ENCODE data around the gene MAP4K5. TPM values are rescaled to one million over a fixed set of nuclear protein-coding genes. Genes with fewer than 3 reads are reported as not detected.

The MAP4K5 gene
- total RNA-seq, 1 experiment from 2014 or later, result 94.4 TPM

- DNase-seq (ENCODE audit: low read depth), result peak; percentile 55
These were observed 132.9 kb downstream of the MAP4K5 start for GRCh38 chr14:50399251-50400032.

GRCh38 chr14:50398189-50398580, 134.2 kb downstream of the MAP4K5 start:
- no peak for DNase-seq (ENCODE audit: low read depth)

- peak; percentile 55 for DNase-seq (ENCODE audit: low read depth)
These were observed 134.8 kb downstream of the MAP4K5 start for GRCh38 chr14:50397390-50398188.

- peak; percentile 86 for DNase-seq (ENCODE audit: low read depth)
These were observed 135.6 kb downstream of the MAP4K5 start, which contains the start of gene CDKL1 for GRCh38 chr14:50396631-50397389. TSS of gene CDKL1 (minus strand) at chr14:50396881. CDS start at chr14:50395868, 1,013 bp downstream.

GRCh38 chr14:50395448-50395847, 136.9 kb downstream of the MAP4K5 start:
- no peak for DNase-seq (ENCODE audit: low read depth)

GRCh38 chr14:50394713-50395112, 137.7 kb downstream of the MAP4K5 start:
- no peak for DNase-seq (ENCODE audit: low read depth)

- no peak for DNase-seq (ENCODE audit: low read depth)
These were observed 142.5 kb downstream of the MAP4K5 start for GRCh38 chr14:50389668-50390441.

GRCh38 chr14:50388256-50388931, 144.0 kb downstream of the MAP4K5 start:
- no peak for DNase-seq (ENCODE audit: low read depth)

GRCh38 chr14:50387548-50387947, 144.8 kb downstream of the MAP4K5 start:
- DNase-seq (ENCODE audit: low read depth), result no peak

- no peak for DNase-seq (ENCODE audit: low read depth)
These were observed 148.6 kb downstream of the MAP4K5 start for GRCh38 chr14:50383618-50384225.

GRCh38 chr14:50381823-50382287, 150.5 kb downstream of the MAP4K5 start:
- DNase-seq (ENCODE audit: low read depth), result no peak

GRCh38 chr14:50381008-50381407, 151.4 kb downstream of the MAP4K5 start:
- no peak for DNase-seq (ENCODE audit: low read depth)

GRCh38 chr14:50380455-50380854, 151.9 kb downstream of the MAP4K5 start:
- no peak for DNase-seq (ENCODE audit: low read depth)

- DNase-seq (ENCODE audit: low read depth), result no peak
These were observed 152.8 kb downstream of the MAP4K5 start for GRCh38 chr14:50379563-50379962.

GRCh38 chr14:50377550-50378085, 154.8 kb downstream of the MAP4K5 start:
- DNase-seq (ENCODE audit: low read depth), result no peak

- no peak for DNase-seq (ENCODE audit: low read depth)
These were observed 156.6 kb downstream of the MAP4K5 start for GRCh38 chr14:50375760-50376159.

GRCh38 chr14:50373959-50374358, 158.4 kb downstream of the MAP4K5 start:
- no peak for DNase-seq (ENCODE audit: low read depth)

GRCh38 chr14:50371546-50371945, 160.8 kb downstream of the MAP4K5 start:
- DNase-seq (ENCODE audit: low read depth), result no peak

Data from Daoy (cell line).